Natural killer cell (primary cell): ENCODE measurements around the gene NT5DC4. TPM values are rescaled to one million over a fixed set of nuclear protein-coding genes. Genes with fewer than 3 reads are reported as not detected.

Source experiments
- ATAC-seq, 3 donors: fragments of 150-1000 bp in 2 of 3; fragments of 200-7000 bp in 1 of 3; cut with Tn5 transposase; 1 replicate in 1 of 3; 2 replicates in 2 of 3; pipeline ENCODE4 v1.10.0; 2021; ENCODE audit warnings: mild to moderate bottlenecking in 2 of 3, moderate library complexity in 2 of 3
- DNase-seq, 2 donors: peaks; one replicate each; pipeline versions ENCODE4 v3.0.0 to v3.0.0-alpha.2; 2013 to 2021; ENCODE audit warnings: mixed read lengths in 1 of 2
- H3K27ac ChIP-seq: one replicate; pipeline ENCODE4 v1.5.1; 2013; ENCODE audit warnings: mild to moderate bottlenecking, low read length
- H3K27me3 ChIP-seq: one replicate; pipeline ENCODE4 v1.6.1; 2013; ENCODE audit warnings: low read length; ENCODE audit not compliant: control insufficient read depth, insufficient read depth
- H3K36me3 ChIP-seq: one replicate; pipeline ENCODE4 v1.6.1; 2013; ENCODE audit warnings: low read length; ENCODE audit not compliant: control insufficient read depth, insufficient read depth
- H3K4me1 ChIP-seq: one replicate; pipeline ENCODE4 v1.6.1; 2013; ENCODE audit warnings: low read length; ENCODE audit not compliant: control insufficient read depth, insufficient read depth
- H3K4me3 ChIP-seq: one replicate; pipeline ENCODE4 v1.5.1; 2013; ENCODE audit warnings: low read length
- H3K9me3 ChIP-seq: one replicate; pipeline ENCODE4 v1.6.1; 2013; ENCODE audit warnings: low read length; ENCODE audit not compliant: control insufficient read depth, insufficient read depth
- H3K27ac Mint-ChIP-seq, 2 donors: one replicate each; pipeline ENCODE4 v1.8.0; 2022; ENCODE audit warnings: mild to moderate bottlenecking in 2 of 2, mixed read lengths in 2 of 2, moderate library complexity in 1 of 2
- H3K27me3 Mint-ChIP-seq, 2 donors: one replicate each; pipeline ENCODE4 v1.8.0; 2022; ENCODE audit warnings: low read depth in 2 of 2, mixed read lengths in 2 of 2
- H3K36me3 Mint-ChIP-seq: one replicate; pipeline ENCODE4 v1.8.0; 2022; ENCODE audit warnings: mixed read lengths
- H3K4me1 Mint-ChIP-seq, 2 donors: one replicate each; pipeline ENCODE4 v1.8.0; 2022; ENCODE audit warnings: mixed read lengths in 2 of 2
- H3K4me3 Mint-ChIP-seq: one replicate; pipeline ENCODE4 v1.8.0; 2022; ENCODE audit warnings: mild to moderate bottlenecking, moderate library complexity, mixed read lengths
- H3K9me3 Mint-ChIP-seq, 2 donors: one replicate each; pipeline ENCODE4 v1.8.0; 2022; ENCODE audit warnings: mixed read lengths in 2 of 2
- CTCF ChIP-seq: fragments of 200-600 bp; IDR thresholded peaks from one replicate; pipeline ENCODE4 v1.8.0; 2022; ENCODE audit warnings: antibody characterized with exemption
- WGBS: methylation state at CpG from one replicate; pipeline ENCODE4 v1.1.7; 2013; ENCODE audit warnings: missing lambda C conversion rate; ENCODE audit not compliant: insufficient coverage; 5-methylcytosine and 5-hydroxymethylcytosine counted together
- intact Hi-C: fragments of 100-400 bp; cut with micrococcal nuclease; formaldehyde crosslinking; loops from one replicate; pipeline ENCODE4 v1.14.2; 2022
- total RNA-seq, 4 donors: library from RNA; stranded (reverse); fragments of 120-200 nt in 1 of 4; gene quantifications; one replicate each; pipeline versions ENCODE4 v1.2.3 to v1.2.4, GENCODE V29; 2013 to 2022

NT5DC4 gene
- total RNA-seq, 3 donors from 2014 or later (not counting 1 experiment from before 2014, with no cell fraction given) = 0.45 to 2.0 TPM; not detected in 1

GRCh38 chr2:112690853-112691401 is 29.9 kb upstream of the NT5DC4 start:
- WGBS = 18% methylated on average over 9 of the region's 9 CpGs
- H3K36me3 Mint-ChIP-seq = no peaks in the 10 kb centered on the region
- Histone ChIP-seq H3K27ac (peak overlapping the region; percentile 24), H3K36me3 (no peaks in the 10 kb centered on the region), H3K4me3 (no peak overlapping the region), H3K27me3 (no peaks in the 10 kb centered on the region), H3K4me1 (peaks cover 27% of the 10 kb centered on the region), H3K9me3 (no peaks in the 10 kb centered on the region)
- H3K4me3 Mint-ChIP-seq = peak overlapping the region; percentile 72
- intact Hi-C loops = loop anchor here (1.0 to 5.0 kb wide), 4 partner anchors 35 to 91 kb away; partner anchors contain the start of gene SLC20A1
- peak overlapping the region; percentile 71 to 89 for H3K27ac Mint-ChIP-seq
- H3K4me1 Mint-ChIP-seq = peaks cover 37% of the 10 kb centered on the region in 2 donors
- H3K27me3 Mint-ChIP-seq = no peaks in the 10 kb centered on the region
- peak; percentile 75 for TF ChIP-seq CTCF
- peak; percentile 57 to 83 for DNase-seq
- no peaks in the 10 kb centered on the region for H3K9me3 Mint-ChIP-seq
- ATAC-seq = peak; percentile 75 to 94 (median 85)

GRCh38 chr2:112691881-112692281 is 28.9 kb upstream of the NT5DC4 start:
- Histone ChIP-seq H3K9me3 (no peaks in the 10 kb centered on the region), H3K27ac (no peak overlapping the region), H3K4me1 (peaks cover 27% of the 10 kb centered on the region), H3K4me3 (no peak overlapping the region), H3K27me3 (no peaks in the 10 kb centered on the region), H3K36me3 (no peaks in the 10 kb centered on the region)
- peaks cover 37% of the 10 kb centered on the region in 2 donors for H3K4me1 Mint-ChIP-seq
- peak overlapping the region; percentile 49 for H3K4me3 Mint-ChIP-seq
- 60% methylated on average over 3 of the region's 4 CpGs for WGBS
- no peaks in the 10 kb centered on the region for H3K9me3 Mint-ChIP-seq
- intact Hi-C loops = loop anchor here (1.0 to 5.0 kb wide), 4 partner anchors 34 to 92 kb away; partner anchors contain the start of gene SLC20A1
- no peaks in the 10 kb centered on the region for H3K36me3 Mint-ChIP-seq
- TF ChIP-seq CTCF = no peak
- no peaks in the 10 kb centered on the region for H3K27me3 Mint-ChIP-seq
- H3K27ac Mint-ChIP-seq = peak overlapping the region; percentile 71 to 89
- DNase-seq (no peak), ATAC-seq (no peak)

- peak; percentile 44 to 66 for DNase-seq
Observed at GRCh38 chr2:112692495-112692911, 28.3 kb upstream of the NT5DC4 start.

More at GRCh38 chr2:112692495-112692911, 28.3 kb upstream of the NT5DC4 start:
- peak; percentile 61 to 87 (median 76) for ATAC-seq
- no peaks in the 10 kb centered on the region for H3K36me3 ChIP-seq
- WGBS = 4% methylated on average over 5 of the region's 5 CpGs
- no peaks in the 10 kb centered on the region for H3K9me3 ChIP-seq
- H3K27me3 ChIP-seq = no peaks in the 10 kb centered on the region
- no peaks in the 10 kb centered on the region for H3K27me3 Mint-ChIP-seq
- H3K27ac Mint-ChIP-seq = peak overlapping the region; percentile 71 to 89
- H3K4me3 Mint-ChIP-seq = peak overlapping the region; percentile 35
- peaks cover 37% of the 10 kb centered on the region in 2 donors for H3K4me1 Mint-ChIP-seq
- intact Hi-C loops = loop anchor here (5.0 kb wide), 1 partner anchor 45 kb away; the partner anchor contains the start of gene SLC20A1
- H3K36me3 Mint-ChIP-seq = no peaks in the 10 kb centered on the region
- no peak overlapping the region for H3K27ac ChIP-seq
- H3K4me1 ChIP-seq = peaks cover 27% of the 10 kb centered on the region
- no peak for TF ChIP-seq CTCF
- no peaks in the 10 kb centered on the region for H3K9me3 Mint-ChIP-seq
- no peak overlapping the region for H3K4me3 ChIP-seq
